H9 (cell line): ENCODE data around the gene DAB1. TPM values are rescaled to one million over a fixed set of nuclear protein-coding genes. Genes with fewer than 3 reads are reported as not detected.

ENCODE experiments used
- DNase-seq: peaks from one replicate; pipeline ENCODE4 v3.0.0-alpha.2; 2017
- H2AFZ ChIP-seq: one replicate; pipeline ENCODE4 v1.6.1; 2013; ENCODE audit warnings: mild to moderate bottlenecking, low read length, control low read depth, moderate library complexity
- H2AK5ac ChIP-seq: 2 replicates; pipeline ENCODE4 v1.6.1; 2013; ENCODE audit warnings: low read length, control low read depth, mixed read lengths; ENCODE audit not compliant: insufficient read length
- H2BK120ac ChIP-seq: one replicate; pipeline ENCODE4 v1.6.1; 2013; ENCODE audit warnings: low read depth, mild to moderate bottlenecking, low read length, control low read depth, inconsistent platforms; ENCODE audit not compliant: poor library complexity, severe bottlenecking
- H2BK12ac ChIP-seq: 2 replicates; pipeline ENCODE4 v1.6.1; 2013; ENCODE audit warnings: low read length, control low read depth, mixed read lengths, low read depth; ENCODE audit not compliant: insufficient read length
- H2BK15ac ChIP-seq: 2 replicates; pipeline ENCODE4 v1.6.1; 2013; ENCODE audit warnings: low read depth, low read length, control low read depth
- H2BK20ac ChIP-seq: one replicate; pipeline ENCODE4 v1.6.1; 2013; ENCODE audit warnings: low read depth, mild to moderate bottlenecking, low read length, control low read depth, inconsistent platforms; ENCODE audit not compliant: poor library complexity, severe bottlenecking
- H2BK5ac ChIP-seq: 2 replicates; pipeline ENCODE4 v1.6.1; 2013; ENCODE audit warnings: low read length, control low read depth, mixed read lengths; ENCODE audit not compliant: insufficient read length
- H3K14ac ChIP-seq: 2 replicates; pipeline ENCODE4 v1.6.1; 2013; ENCODE audit warnings: low read length, control low read depth; ENCODE audit not compliant: insufficient read depth
- H3K18ac ChIP-seq: 2 replicates; pipeline ENCODE4 v1.6.1; 2013; ENCODE audit warnings: low read depth, mild to moderate bottlenecking, mixed read lengths, low read length, control low read depth; ENCODE audit not compliant: insufficient read length
- H3K23ac ChIP-seq: 2 replicates; pipeline ENCODE4 v1.6.1; 2013; ENCODE audit warnings: low read length, control low read depth, mixed read lengths, low read depth; ENCODE audit not compliant: insufficient read length
- H3K23me2 ChIP-seq: 2 replicates; pipeline ENCODE4 v1.6.1; 2013; ENCODE audit warnings: low read depth, mild to moderate bottlenecking, mixed read lengths, low read length, control low read depth; ENCODE audit not compliant: insufficient read length, poor library complexity, severe bottlenecking
- H3K27ac ChIP-seq: 2 replicates; pipeline ENCODE4 v1.5.1; 2013; ENCODE audit warnings: low read length, control low read depth, mixed read lengths, low read depth; ENCODE audit not compliant: insufficient read length
- H3K27me3 ChIP-seq: 2 replicates; pipeline ENCODE4 v1.6.1; 2013; ENCODE audit warnings: low read length, control low read depth, inconsistent platforms; ENCODE audit not compliant: insufficient read depth
- H3K4ac ChIP-seq: 2 replicates; pipeline ENCODE4 v1.6.1; 2013; ENCODE audit warnings: low read depth, mild to moderate bottlenecking, control low read depth, inconsistent platforms, low read length, moderate library complexity
- H3K4me1 ChIP-seq: 2 replicates; pipeline ENCODE4 v1.6.1; 2013; ENCODE audit warnings: low read length, control low read depth, inconsistent platforms; ENCODE audit not compliant: insufficient read depth
- H3K4me2 ChIP-seq: 2 replicates; pipeline ENCODE4 v1.6.1; 2013; ENCODE audit warnings: low read length, control low read depth, mixed read lengths; ENCODE audit not compliant: insufficient read length, insufficient read depth
- H3K56ac ChIP-seq: 2 replicates; pipeline ENCODE4 v1.6.1; 2013; ENCODE audit warnings: low read depth, mild to moderate bottlenecking, mixed read lengths, low read length, control low read depth; ENCODE audit not compliant: insufficient read length
- H3K79me1 ChIP-seq: 2 replicates; pipeline ENCODE4 v1.6.1; 2013; ENCODE audit warnings: low read depth, mild to moderate bottlenecking, moderate library complexity, low read length, control low read depth, inconsistent platforms; ENCODE audit not compliant: insufficient read depth, poor library complexity, severe bottlenecking
- H3K79me2 ChIP-seq: 2 replicates; pipeline ENCODE4 v1.6.1; 2013; ENCODE audit warnings: low read length, control low read depth, inconsistent platforms; ENCODE audit not compliant: insufficient read depth
- H3K9ac ChIP-seq: 2 replicates; pipeline ENCODE4 v1.6.1; 2013; ENCODE audit warnings: low read length, control low read depth, mixed read lengths; ENCODE audit not compliant: insufficient read length; ENCODE audit errors: extremely low read depth
- H3K9me3 ChIP-seq: one replicate; pipeline ENCODE4 v1.6.1; 2013; ENCODE audit warnings: low read depth, low read length, inconsistent platforms; ENCODE audit not compliant: control insufficient read depth
- H3T11ph ChIP-seq: one replicate; pipeline ENCODE4 v1.6.1; 2013; ENCODE audit warnings: mild to moderate bottlenecking, low read length, control low read depth, inconsistent platforms
- H4K20me1 ChIP-seq: one replicate; pipeline ENCODE4 v1.6.1; 2013; ENCODE audit not compliant: control insufficient read depth, insufficient read length, insufficient read depth
- H4K5ac ChIP-seq: 2 replicates; pipeline ENCODE4 v1.6.1; 2013; ENCODE audit warnings: low read depth, mild to moderate bottlenecking, mixed read lengths, low read length, control low read depth; ENCODE audit not compliant: insufficient read length
- H4K8ac ChIP-seq: replicated peaks from 2 replicates; pipeline ENCODE4 v1.6.1; 2013; ENCODE audit warnings: low read length, control low read depth, mixed read lengths, low read depth; ENCODE audit not compliant: insufficient read length
- H4K91ac ChIP-seq: 2 replicates; pipeline ENCODE4 v1.6.1; 2013; ENCODE audit warnings: low read depth, mild to moderate bottlenecking, moderate library complexity, mixed read lengths, low read length, control low read depth; ENCODE audit not compliant: insufficient read length
- H3K27ac Mint-ChIP-seq, 3 experiments: 2 replicates in 2 of 3; 3 replicates in 1 of 3; pipeline ENCODE4 v1.8.0; 2020 to 2021; ENCODE audit warnings: mixed read lengths in 3 of 3, mild to moderate bottlenecking in 1 of 3, moderate library complexity in 1 of 3
- H3K27me3 Mint-ChIP-seq: 2 replicates; pipeline ENCODE4 v1.8.0; 2021; ENCODE audit warnings: low read depth, mild to moderate bottlenecking, moderate library complexity, mixed read lengths
- H3K36me3 Mint-ChIP-seq, 3 experiments: 2 replicates in 2 of 3; 3 replicates in 1 of 3; pipeline ENCODE4 v1.8.0; 2020 to 2021; ENCODE audit warnings: low read depth in 3 of 3, mixed read lengths in 3 of 3; ENCODE audit not compliant: insufficient read depth in 1 of 3
- H3K4me1 Mint-ChIP-seq, 2 experiments: 2 replicates each; pipeline ENCODE4 v1.8.0; 2020; ENCODE audit warnings: mixed read lengths in 2 of 2
- H3K4me3 Mint-ChIP-seq, 2 experiments: 2 replicates in 1 of 2; 3 replicates in 1 of 2; pipeline ENCODE4 v1.8.0; 2020 to 2021; ENCODE audit warnings: mild to moderate bottlenecking in 2 of 2, mixed read lengths in 2 of 2, moderate library complexity in 1 of 2
- H3K9me3 Mint-ChIP-seq, 2 experiments: 2 replicates in 1 of 2; 3 replicates in 1 of 2; pipeline ENCODE4 v1.8.0; 2020; ENCODE audit warnings: mild to moderate bottlenecking in 2 of 2, mixed read lengths in 2 of 2, moderate library complexity in 1 of 2
- WGBS: extraction: QIAGEN DNeasy Blood & Tissue Kit; methylation state at CpG from one replicate; pipeline ENCODE4 v1.1.7; 2013; ENCODE audit warnings: missing lambda C conversion rate, low lambda C conversion rate, mixed read lengths; ENCODE audit not compliant: insufficient read length; ENCODE audit errors: extremely low coverage; 5-methylcytosine and 5-hydroxymethylcytosine counted together
- total RNA-seq: library from RNA; stranded (reverse); gene quantifications from 2 replicates; pipeline ENCODE4 v1.2.1, GENCODE V29; 2021
- TF ChIP-seq, protein P1 (sequence below): fragments of 200-600 bp; sonication (generic); conservative IDR thresholded peaks from 3 replicates; pipeline ENCODE4 v1.8.0; 2021; ENCODE audit warnings: antibody characterized with exemption, mild to moderate bottlenecking

Gene DAB1
- total RNA-seq, 1 experiment from 2014 or later: 9.3 TPM

DNA sequence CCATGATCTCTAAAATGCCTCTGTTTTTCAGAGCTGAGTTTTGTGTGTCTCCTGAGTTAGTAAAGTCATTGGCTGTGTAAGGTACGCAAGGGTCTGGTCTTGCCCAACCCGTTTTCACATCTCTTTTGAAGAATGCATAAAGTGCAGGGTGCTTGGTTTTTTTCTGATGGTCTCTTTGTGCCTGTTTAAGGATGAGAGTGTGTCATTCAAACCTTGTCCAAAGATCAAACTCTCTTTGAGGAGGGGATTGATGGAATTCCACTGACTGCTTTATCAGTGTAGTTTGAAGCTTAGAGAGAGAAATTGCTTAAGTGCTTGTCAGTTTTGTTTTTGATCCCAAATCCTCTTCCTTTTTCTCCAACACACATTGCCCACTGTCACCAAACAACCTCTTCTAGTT, 438.0 kb downstream of the DAB1 start:
- no peak overlapping the region for H2BK20ac ChIP-seq
- no peak overlapping the region for H3K4ac ChIP-seq
- H3K79me1 ChIP-seq: no peaks in the 10 kb centered on the region
- H3K4me1 ChIP-seq: no peaks in the 10 kb centered on the region
- no peak overlapping the region for H2BK15ac ChIP-seq
- no peak overlapping the region for H4K8ac ChIP-seq
- H3K27me3 ChIP-seq: no peaks in the 10 kb centered on the region
- no peak overlapping the region for H3K9ac ChIP-seq
- H4K91ac ChIP-seq: no peak overlapping the region
- H3K23me2 ChIP-seq: no peaks in the 10 kb centered on the region
- Mint-ChIP-seq H3K27ac (no peak overlapping the region), H3K9me3 (no peaks in the 10 kb centered on the region; a peak in 1 of 5 replicates), H3K4me1 (no peaks in the 10 kb centered on the region), H3K36me3 (no peaks in the 10 kb centered on the region), H3K4me3 (no peak overlapping the region), H3K27me3 (peaks cover 3% of the 10 kb centered on the region; the same call in 1 of the 2 replicates)
- no peaks in the 10 kb centered on the region; the same call in 1 of the 2 replicates for H3K79me2 ChIP-seq
- TF ChIP-seq, protein P1, sequence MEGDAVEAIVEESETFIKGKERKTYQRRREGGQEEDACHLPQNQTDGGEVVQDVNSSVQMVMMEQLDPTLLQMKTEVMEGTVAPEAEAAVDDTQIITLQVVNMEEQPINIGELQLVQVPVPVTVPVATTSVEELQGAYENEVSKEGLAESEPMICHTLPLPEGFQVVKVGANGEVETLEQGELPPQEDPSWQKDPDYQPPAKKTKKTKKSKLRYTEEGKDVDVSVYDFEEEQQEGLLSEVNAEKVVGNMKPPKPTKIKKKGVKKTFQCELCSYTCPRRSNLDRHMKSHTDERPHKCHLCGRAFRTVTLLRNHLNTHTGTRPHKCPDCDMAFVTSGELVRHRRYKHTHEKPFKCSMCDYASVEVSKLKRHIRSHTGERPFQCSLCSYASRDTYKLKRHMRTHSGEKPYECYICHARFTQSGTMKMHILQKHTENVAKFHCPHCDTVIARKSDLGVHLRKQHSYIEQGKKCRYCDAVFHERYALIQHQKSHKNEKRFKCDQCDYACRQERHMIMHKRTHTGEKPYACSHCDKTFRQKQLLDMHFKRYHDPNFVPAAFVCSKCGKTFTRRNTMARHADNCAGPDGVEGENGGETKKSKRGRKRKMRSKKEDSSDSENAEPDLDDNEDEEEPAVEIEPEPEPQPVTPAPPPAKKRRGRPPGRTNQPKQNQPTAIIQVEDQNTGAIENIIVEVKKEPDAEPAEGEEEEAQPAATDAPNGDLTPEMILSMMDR: no peak
- no CpG with 5 or more reads among the region's 2 CpGs for WGBS
- H2BK5ac ChIP-seq: no peak overlapping the region
- H3K9me3 ChIP-seq: no peaks in the 10 kb centered on the region
- H2AK5ac ChIP-seq: no peak overlapping the region
- no peak overlapping the region for H2AFZ ChIP-seq
- H4K5ac ChIP-seq: no peak overlapping the region
- H3T11ph ChIP-seq: no peak overlapping the region
- H2BK120ac ChIP-seq: no peak overlapping the region
- no peaks in the 10 kb centered on the region for H4K20me1 ChIP-seq
- H3K18ac ChIP-seq: no peak overlapping the region
- no peak overlapping the region for H3K4me2 ChIP-seq
- no peak overlapping the region for H3K14ac ChIP-seq
- DNase-seq: no peak
- no peak overlapping the region for H3K56ac ChIP-seq
- H3K23ac ChIP-seq: no peak overlapping the region
- H2BK12ac ChIP-seq: no peak overlapping the region
- H3K27ac ChIP-seq: no peak overlapping the region
